GM19238 (cell line): ENCODE data around the gene TFDP1.
A peak's percentile ranks its signal among the peaks of the same experiment; 100 is the strongest.

Source experiments
- DNase-seq: peaks from one replicate; pipeline ENCODE4 v3.0.0; 2011; ENCODE audit warnings: low spot score; ENCODE audit not compliant: insufficient read length

TFDP1 gene

GRCh38 chr13:113584205-113584869 lies at the start of gene TFDP1:
Gene TFDP1 (plus strand): TSS chr13:113584753. CDS start chr13:113585838, 1,085 bp downstream.
- peak; percentile 89 for DNase-seq

- DNase-seq = no peak
Observed at GRCh38 chr13:113535381-113535781, 49.2 kb upstream of the TFDP1 start.

GRCh38 chr13:113536461-113537110 lies 48.0 kb upstream of the TFDP1 start:
- no peak for DNase-seq

- no peak for DNase-seq
Observed at GRCh38 chr13:113537205-113537604, 47.3 kb upstream of the TFDP1 start.

- DNase-seq = no peak
Observed at GRCh38 chr13:113537909-113538688, 46.5 kb upstream of the TFDP1 start.

GRCh38 chr13:113538689-113539058 lies 45.9 kb upstream of the TFDP1 start:
- no peak for DNase-seq

GRCh38 chr13:113539176-113539575 lies 45.4 kb upstream of the TFDP1 start:
- no peak for DNase-seq

- no peak for DNase-seq
Observed at GRCh38 chr13:113539822-113540221, 44.7 kb upstream of the TFDP1 start.

- no peak for DNase-seq
Observed at GRCh38 chr13:113540523-113540922, 44.0 kb upstream of the TFDP1 start.

GRCh38 chr13:113542751-113543424 lies 41.7 kb upstream of the TFDP1 start:
- DNase-seq = no peak

- DNase-seq = no peak
Observed at GRCh38 chr13:113544071-113544891, 40.3 kb upstream of the TFDP1 start.

GRCh38 chr13:113544896-113545295 lies 39.7 kb upstream of the TFDP1 start:
- no peak for DNase-seq

- DNase-seq = no peak
Observed at GRCh38 chr13:113545455-113545930, 39.1 kb upstream of the TFDP1 start.

GRCh38 chr13:113545931-113546516 lies 38.5 kb upstream of the TFDP1 start:
- DNase-seq = no peak

- DNase-seq = no peak
Observed at GRCh38 chr13:113546571-113547237, 37.8 kb upstream of the TFDP1 start.

- DNase-seq = no peak
Observed at GRCh38 chr13:113547238-113547971, 37.1 kb upstream of the TFDP1 start.

GRCh38 chr13:113548171-113548641 lies 36.3 kb upstream of the TFDP1 start:
- DNase-seq = no peak

- no peak for DNase-seq
Observed at GRCh38 chr13:113548778-113549621, 35.6 kb upstream of the TFDP1 start.
